NCI-H774 (cell line): Measurements from ENCODE around the gene TANC1.
A peak's percentile ranks its signal among the peaks of the same experiment; 100 is the strongest.

ENCODE experiments used
- DNase-seq: peaks from one replicate; lab custom pipeline; 2025; lab: John Stamatoyannopoulos, UW

TANC1 gene

GRCh38 chr2:158968396-158969161 lies at the start of gene TANC1:
TSS of gene TANC1 (plus strand) at chr2:158968640. CDS start at chr2:159065911, 97,271 bp downstream.
- DNase-seq, result peak; percentile 83

GRCh38 chr2:158921599-158922408 lies 46.6 kb upstream of the TANC1 start:
- no peak for DNase-seq

- DNase-seq, result no peak
These were observed 45.8 kb upstream of the TANC1 start for GRCh38 chr2:158922601-158923000.

GRCh38 chr2:158923180-158923594 lies 45.3 kb upstream of the TANC1 start:
- no peak for DNase-seq

GRCh38 chr2:158923641-158924040 lies 44.8 kb upstream of the TANC1 start:
- no peak for DNase-seq

GRCh38 chr2:158926478-158926948 lies 41.9 kb upstream of the TANC1 start:
- DNase-seq, result no peak

GRCh38 chr2:158928515-158928914 lies 39.9 kb upstream of the TANC1 start:
- DNase-seq, result no peak

- no peak for DNase-seq
These were observed 39.5 kb upstream of the TANC1 start for GRCh38 chr2:158928965-158929364.

- no peak for DNase-seq
These were observed 36.9 kb upstream of the TANC1 start for GRCh38 chr2:158931572-158931971.

GRCh38 chr2:158932131-158932645 lies 36.3 kb upstream of the TANC1 start:
- DNase-seq, result no peak

GRCh38 chr2:158934170-158934569 lies 34.3 kb upstream of the TANC1 start:
- no peak for DNase-seq

GRCh38 chr2:158935617-158936016 lies 32.8 kb upstream of the TANC1 start:
- no peak for DNase-seq

GRCh38 chr2:158936978-158937377 lies 31.5 kb upstream of the TANC1 start:
- no peak for DNase-seq

- DNase-seq, result no peak
These were observed 28.1 kb upstream of the TANC1 start for GRCh38 chr2:158940356-158940755.

GRCh38 chr2:158943973-158944372 lies 24.5 kb upstream of the TANC1 start:
- DNase-seq, result no peak

- no peak for DNase-seq
These were observed 19.3 kb upstream of the TANC1 start for GRCh38 chr2:158948964-158949699.

- DNase-seq, result no peak
These were observed 15.0 kb upstream of the TANC1 start for GRCh38 chr2:158953454-158953853.

- DNase-seq, result peak; percentile 53
These were observed 14.3 kb upstream of the TANC1 start for GRCh38 chr2:158953926-158954763.

- DNase-seq, result no peak
These were observed 12.5 kb upstream of the TANC1 start for GRCh38 chr2:158955842-158956365.

- no peak for DNase-seq
These were observed 10.1 kb upstream of the TANC1 start for GRCh38 chr2:158958365-158958764.

- DNase-seq, result no peak
These were observed 8.2 kb upstream of the TANC1 start for GRCh38 chr2:158960193-158960592.
